Neural progenitor cell (in vitro differentiated cells): ENCODE data around the gene FAM219B.

Source experiments
- EZH2 ChIP-seq: fragments of 200-600 bp; sonication (generic); IDR thresholded peaks from 2 replicates; pipeline ENCODE4 v1.6.1; 2017; ENCODE audit warnings: antibody characterized with exemption, mild to moderate bottlenecking, moderate library complexity
- EZH2phosphoT487 ChIP-seq: fragments of 200-600 bp; sonication (generic); IDR thresholded peaks from 2 replicates; pipeline ENCODE4 v1.6.1; 2017; ENCODE audit warnings: antibody characterized with exemption
- TF ChIP-seq, protein P1 (sequence below): fragments of 200-600 bp; sonication (generic); IDR thresholded peaks from 2 replicates; pipeline ENCODE4 v1.5.1; 2017; ENCODE audit warnings: antibody characterized with exemption, mild to moderate bottlenecking

DNA sequence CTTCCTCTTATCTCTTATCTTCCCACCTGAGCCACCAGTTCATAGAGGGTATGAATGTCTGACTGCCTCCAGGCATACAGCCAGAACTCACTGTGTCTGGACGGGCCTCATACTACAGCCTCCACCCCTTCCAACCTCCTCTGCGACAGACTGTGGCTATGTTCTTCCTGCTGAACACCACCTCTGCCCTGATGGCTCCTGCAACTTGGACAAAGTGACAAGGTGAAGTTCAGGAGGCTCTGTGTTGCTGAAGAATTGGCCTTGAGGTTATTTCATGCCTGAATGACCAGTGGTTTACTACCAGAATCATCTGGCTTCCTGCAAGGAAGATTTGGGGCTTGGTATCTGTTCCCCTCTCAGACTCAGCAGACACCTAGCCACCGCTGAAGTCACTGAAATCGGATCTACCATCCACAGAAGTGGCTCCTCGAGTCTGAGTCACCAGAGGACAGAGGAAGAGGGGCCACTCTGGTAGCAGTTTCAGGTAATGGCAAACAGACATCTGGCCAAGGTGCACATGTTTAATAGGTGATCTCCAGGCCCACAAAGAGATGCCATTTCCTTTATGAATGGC, 49.5 kb downstream of the FAM219B start:
- TF ChIP-seq, protein P1, sequence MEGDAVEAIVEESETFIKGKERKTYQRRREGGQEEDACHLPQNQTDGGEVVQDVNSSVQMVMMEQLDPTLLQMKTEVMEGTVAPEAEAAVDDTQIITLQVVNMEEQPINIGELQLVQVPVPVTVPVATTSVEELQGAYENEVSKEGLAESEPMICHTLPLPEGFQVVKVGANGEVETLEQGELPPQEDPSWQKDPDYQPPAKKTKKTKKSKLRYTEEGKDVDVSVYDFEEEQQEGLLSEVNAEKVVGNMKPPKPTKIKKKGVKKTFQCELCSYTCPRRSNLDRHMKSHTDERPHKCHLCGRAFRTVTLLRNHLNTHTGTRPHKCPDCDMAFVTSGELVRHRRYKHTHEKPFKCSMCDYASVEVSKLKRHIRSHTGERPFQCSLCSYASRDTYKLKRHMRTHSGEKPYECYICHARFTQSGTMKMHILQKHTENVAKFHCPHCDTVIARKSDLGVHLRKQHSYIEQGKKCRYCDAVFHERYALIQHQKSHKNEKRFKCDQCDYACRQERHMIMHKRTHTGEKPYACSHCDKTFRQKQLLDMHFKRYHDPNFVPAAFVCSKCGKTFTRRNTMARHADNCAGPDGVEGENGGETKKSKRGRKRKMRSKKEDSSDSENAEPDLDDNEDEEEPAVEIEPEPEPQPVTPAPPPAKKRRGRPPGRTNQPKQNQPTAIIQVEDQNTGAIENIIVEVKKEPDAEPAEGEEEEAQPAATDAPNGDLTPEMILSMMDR: no peak
- TF ChIP-seq EZH2phosphoT487 (no peak), EZH2 (no peak)
